Measurements from ENCODE around the gene WDR73.

WDR73 gene

GRCh38 chr15:84597296-84597695, 56.8 kb downstream of the WDR73 start:
- TF ChIP-seq CTCF (IDR thresholded peaks at IDR 0.05; ENCODE audit: low read depth, low read length): no peak
- no peak overlapping the region for H3K4me3 ChIP-seq (ENCODE audit: low read depth, low read length)

GRCh38 chr15:84595660-84596059, 58.4 kb downstream of the WDR73 start:
- H3K4me3 ChIP-seq (ENCODE audit: low read depth, low read length): no peak overlapping the region
- no peak for TF ChIP-seq CTCF (IDR thresholded peaks at IDR 0.05; ENCODE audit: low read depth, low read length)

- H3K4me3 ChIP-seq (ENCODE audit: low read depth, low read length): no peak overlapping the region
- no peak for TF ChIP-seq CTCF (IDR thresholded peaks at IDR 0.05; ENCODE audit: low read depth, low read length)
These were observed 59.3 kb downstream of the WDR73 start for GRCh38 chr15:84594617-84595290.

- no peak for TF ChIP-seq CTCF (IDR thresholded peaks at IDR 0.05; ENCODE audit: low read depth, low read length)
- H3K4me3 ChIP-seq (ENCODE audit: low read depth, low read length): no peak overlapping the region
These were observed 62.3 kb downstream of the WDR73 start for GRCh38 chr15:84591815-84592214.

GRCh38 chr15:84590406-84590805, 63.7 kb downstream of the WDR73 start:
- no peak overlapping the region for H3K4me3 ChIP-seq (ENCODE audit: low read depth, low read length)
- TF ChIP-seq CTCF (IDR thresholded peaks at IDR 0.05; ENCODE audit: low read depth, low read length): no peak

Data from WI38 (cell line).